Lung (tissue), 12 donors: ENCODE results near the gene FAR1. TPM values are rescaled to one million over a fixed set of nuclear protein-coding genes. Genes with fewer than 3 reads are reported as not detected.

Experiments used
- ATAC-seq: fragments of 200-7000 bp; cut with Tn5 transposase; one replicate; pipeline ENCODE4 v1.9.1; 2020; ENCODE audit warnings: moderate number of reproducible peaks; ENCODE audit not compliant: insufficient read depth, low FRiP score
- DNase-seq, 3 donors: peaks; one replicate each; pipeline ENCODE4 v3.0.0-alpha.2; 2013 to 2017
- H3K27ac ChIP-seq, 2 donors: one replicate each; pipeline ENCODE4 v1.5.1; 2013; ENCODE audit warnings: mild to moderate bottlenecking in 2 of 2, moderate library complexity in 2 of 2, control low read depth in 1 of 2, inconsistent platforms in 1 of 2, low read depth in 1 of 2, low read length in 1 of 2
- H3K27me3 ChIP-seq, 3 donors: one replicate each; pipeline ENCODE4 v1.5.1; 2013; ENCODE audit warnings: low read length in 2 of 3; ENCODE audit not compliant: control insufficient read depth in 3 of 3, insufficient read depth in 3 of 3
- H3K36me3 ChIP-seq, 4 donors: one replicate each; pipeline ENCODE4 v1.5.1; 2013; ENCODE audit warnings: low read length in 4 of 4, mild to moderate bottlenecking in 1 of 4, moderate library complexity in 1 of 4; ENCODE audit not compliant: control insufficient read depth in 4 of 4, insufficient read depth in 4 of 4
- H3K4me1 ChIP-seq, 5 donors: one replicate each; pipeline ENCODE4 v1.5.1; 2013; ENCODE audit warnings: low read length in 5 of 5, mild to moderate bottlenecking in 2 of 5, moderate library complexity in 1 of 5; ENCODE audit not compliant: control insufficient read depth in 5 of 5, insufficient read depth in 5 of 5
- H3K4me3 ChIP-seq: one replicate; pipeline ENCODE4 v1.5.1; 2013; ENCODE audit warnings: mild to moderate bottlenecking, control low read depth, moderate library complexity
- H3K9ac ChIP-seq, 2 donors: one replicate each; pipeline ENCODE4 v1.5.1; 2013; ENCODE audit warnings: low read length in 2 of 2, control low read depth in 1 of 2; ENCODE audit not compliant: insufficient read depth in 1 of 2
- H3K9me3 ChIP-seq, 4 donors: one replicate each; pipeline ENCODE4 v1.5.1; 2013; ENCODE audit warnings: low read length in 3 of 4, mild to moderate bottlenecking in 1 of 4, moderate library complexity in 1 of 4; ENCODE audit not compliant: control insufficient read depth in 4 of 4, insufficient read depth in 3 of 4
- CTCF ChIP-seq: IDR thresholded peaks from 2 replicates; pipeline ENCODE4 v1.5.1; 2012; ENCODE audit warnings: mild to moderate bottlenecking; ENCODE audit errors: control extremely low read depth, extremely low read depth
- WGBS, 2 donors: extraction: QIAGEN DNeasy Blood & Tissue Kit; methylation state at CpG; one replicate each; pipeline ENCODE4 v1.1.7; 2013; 5-methylcytosine and 5-hydroxymethylcytosine counted together
- polyA plus RNA-seq, 2 donors: library from polyadenylated mRNA; stranded (reverse); fragments of 200-250 nt; gene quantifications; one replicate each; pipeline ENCODE4 v1.2.1, GENCODE V29; 2013
- total RNA-seq, 2 donors: library from RNA; depleted of rRNA in 1 of 2; stranded (reverse); fragments of >200 nt in 1 of 2; gene quantifications; one replicate each; pipeline ENCODE4 v1.2.1, GENCODE V29; 2014 to 2021
- donor health status: control.
- donor health status: control.
- donor health status: Bipolar disorder and iron deficiency.
- donor health status: healthy.
- donor health status: DM: yes; HTN: yes; CAD: no.

FAR1 gene
- total and polyA plus RNA-seq, 4 donors: 22.5 to 126 (median 39.9) TPM

GRCh38 chr11:13667795-13668101 is 720 bp upstream of the FAR1 start:
- Histone ChIP-seq H3K4me3 (peak overlapping the region; percentile 95), H3K4me1 (peaks cover 0 to 18% (median 6%) of the 10 kb centered on the region in 5 donors), H3K9me3 (no peaks in the 10 kb centered on the region), H3K9ac (peak overlapping the region; percentile 82 to 86), H3K27ac (peak overlapping the region; percentile 84 to 95), H3K36me3 (no peaks in the 10 kb centered on the region), H3K27me3 (no peaks in the 10 kb centered on the region)
- WGBS, 2 donors: 3 to 4% methylated on average over 15 of the region's 15 CpGs
- no peak for DNase-seq
- ATAC-seq: no peak
- TF ChIP-seq CTCF: no peak

GRCh38 chr11:13668957-13669521 is 571 bp downstream of the FAR1 start:
- Histone ChIP-seq H3K27ac (peak overlapping the region; percentile 88 to 97), H3K4me3 (peak overlapping the region; percentile 97), H3K9me3 (no peaks in the 10 kb centered on the region), H3K9ac (peak overlapping the region; percentile 81 to 89), H3K27me3 (no peaks in the 10 kb centered on the region), H3K36me3 (no peaks in the 10 kb centered on the region), H3K4me1 (peaks cover 0 to 18% (median 6%) of the 10 kb centered on the region in 5 donors)
- ATAC-seq (peak; percentile 9), DNase-seq (peak in 1 of 3 donors; percentile 51)
- TF ChIP-seq CTCF: no peak
- WGBS, 2 donors: 0% methylated on average over 30 to 33 of the region's 33 CpGs

GRCh38 chr11:13669544-13670488 is 1.3 kb downstream of the FAR1 start:
- H3K27ac ChIP-seq: peak overlapping the region in 1 of 2 donors; percentile 97
- H3K9me3 ChIP-seq: no peaks in the 10 kb centered on the region
- ATAC-seq (no peak), DNase-seq (peak in 2 of 3 donors; percentile 11 to 19)
- H3K4me3 ChIP-seq: peak overlapping the region; percentile 97
- peak overlapping the region; percentile 81 to 89 for H3K9ac ChIP-seq
- H3K36me3 ChIP-seq: no peaks in the 10 kb centered on the region
- TF ChIP-seq CTCF: no peak
- 61 to 63% methylated on average over 18 of the region's 18 CpGs for WGBS, 2 donors
- peaks cover 0 to 18% (median 6%) of the 10 kb centered on the region in 5 donors for H3K4me1 ChIP-seq
- no peaks in the 10 kb centered on the region for H3K27me3 ChIP-seq
